ENCODE data around the gene BIRC5.

- no peak for TF ChIP-seq POLR2A (IDR thresholded peaks at IDR 0.05; ENCODE audit: borderline replicate concordance, extremely low read depth, insufficient read depth, insufficient read length)
- TF ChIP-seq ZFX (IDR thresholded peaks at IDR 0.05), result no peak
- TF ChIP-seq EZH2 (IDR thresholded peaks at IDR 0.05), result no peak
- TF ChIP-seq REST (IDR thresholded peaks at IDR 0.05; ENCODE audit: low read depth), result no peak
- no peak for TF ChIP-seq CTCF (IDR thresholded peaks at IDR 0.05 in 2 of 3, conservative IDR thresholded peaks at IDR 0.05 in 1 of 3; ENCODE audit: borderline replicate concordance in 1 of 3, insufficient read depth in 1 of 3, low read depth in 2 of 3, low read length in 2 of 3)
- no peak for TF ChIP-seq JUND (IDR thresholded peaks at IDR 0.05)
- no peak for TF ChIP-seq CEBPB (IDR thresholded peaks at IDR 0.05; ENCODE audit: low read depth)
- no peak for TF ChIP-seq POLR2AphosphoS5 (IDR thresholded peaks at IDR 0.05; ENCODE audit: low read depth, low read length)
- no peak for TF ChIP-seq ELF1 (IDR thresholded peaks at IDR 0.05; ENCODE audit: borderline replicate concordance, low read depth)
- no peak for TF ChIP-seq EZH2phosphoT487 (IDR thresholded peaks at IDR 0.05; ENCODE audit: borderline replicate concordance)
- no peak for TF ChIP-seq EGR1 (IDR thresholded peaks at IDR 0.05; ENCODE audit: low read depth)
- no peak for TF ChIP-seq FOSL1 (IDR thresholded peaks at IDR 0.05; ENCODE audit: low read depth)
- TF ChIP-seq TCF7L2 (IDR thresholded peaks at IDR 0.05; ENCODE audit: borderline replicate concordance, extremely low read depth, insufficient read depth, insufficient read length), result no peak
Measured at GRCh38 chr17:78268191-78268874, 54.3 kb downstream of the BIRC5 start.

All from HCT116 (cell line).